ENCODE measurements around the gene IL22. TPM values are rescaled to one million over a fixed set of nuclear protein-coding genes. Genes with fewer than 3 reads are reported as not detected.
A peak's percentile ranks its signal among the peaks of the same experiment; 100 is the strongest.

IL22 gene
- total and polyA plus RNA-seq, 9 of the 15 experiments (the other 6 are each of a cell fraction or from before 2014, with no cell fraction given) = not detected

GRCh38 chr12:68200854-68201253, 52.5 kb downstream of the IL22 start (continued):
- TF ChIP-seq, protein P1, sequence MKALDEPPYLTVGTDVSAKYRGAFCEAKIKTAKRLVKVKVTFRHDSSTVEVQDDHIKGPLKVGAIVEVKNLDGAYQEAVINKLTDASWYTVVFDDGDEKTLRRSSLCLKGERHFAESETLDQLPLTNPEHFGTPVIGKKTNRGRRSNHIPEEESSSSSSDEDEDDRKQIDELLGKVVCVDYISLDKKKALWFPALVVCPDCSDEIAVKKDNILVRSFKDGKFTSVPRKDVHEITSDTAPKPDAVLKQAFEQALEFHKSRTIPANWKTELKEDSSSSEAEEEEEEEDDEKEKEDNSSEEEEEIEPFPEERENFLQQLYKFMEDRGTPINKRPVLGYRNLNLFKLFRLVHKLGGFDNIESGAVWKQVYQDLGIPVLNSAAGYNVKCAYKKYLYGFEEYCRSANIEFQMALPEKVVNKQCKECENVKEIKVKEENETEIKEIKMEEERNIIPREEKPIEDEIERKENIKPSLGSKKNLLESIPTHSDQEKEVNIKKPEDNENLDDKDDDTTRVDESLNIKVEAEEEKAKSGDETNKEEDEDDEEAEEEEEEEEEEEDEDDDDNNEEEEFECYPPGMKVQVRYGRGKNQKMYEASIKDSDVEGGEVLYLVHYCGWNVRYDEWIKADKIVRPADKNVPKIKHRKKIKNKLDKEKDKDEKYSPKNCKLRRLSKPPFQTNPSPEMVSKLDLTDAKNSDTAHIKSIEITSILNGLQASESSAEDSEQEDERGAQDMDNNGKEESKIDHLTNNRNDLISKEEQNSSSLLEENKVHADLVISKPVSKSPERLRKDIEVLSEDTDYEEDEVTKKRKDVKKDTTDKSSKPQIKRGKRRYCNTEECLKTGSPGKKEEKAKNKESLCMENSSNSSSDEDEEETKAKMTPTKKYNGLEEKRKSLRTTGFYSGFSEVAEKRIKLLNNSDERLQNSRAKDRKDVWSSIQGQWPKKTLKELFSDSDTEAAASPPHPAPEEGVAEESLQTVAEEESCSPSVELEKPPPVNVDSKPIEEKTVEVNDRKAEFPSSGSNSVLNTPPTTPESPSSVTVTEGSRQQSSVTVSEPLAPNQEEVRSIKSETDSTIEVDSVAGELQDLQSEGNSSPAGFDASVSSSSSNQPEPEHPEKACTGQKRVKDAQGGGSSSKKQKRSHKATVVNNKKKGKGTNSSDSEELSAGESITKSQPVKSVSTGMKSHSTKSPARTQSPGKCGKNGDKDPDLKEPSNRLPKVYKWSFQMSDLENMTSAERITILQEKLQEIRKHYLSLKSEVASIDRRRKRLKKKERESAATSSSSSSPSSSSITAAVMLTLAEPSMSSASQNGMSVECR (CRISPR knock-in tag; IDR thresholded peaks at IDR 0.05) = no peak
- TF ChIP-seq CXXC5 (CRISPR knock-in tag; IDR thresholded peaks at IDR 0.05) (no peak), NR2C2 (CRISPR knock-in tag; IDR thresholded peaks at IDR 0.05) (no peak), NR2C2 (tag; IDR thresholded peaks at IDR 0.05) (no peak), SMARCE1 (IDR thresholded peaks at IDR 0.05) (no peak), ZNF766 (CRISPR knock-in tag; conservative IDR thresholded peaks at IDR 0.05) (0 out of 2 replicates have a peak, but pooled peaks have one; percentile 23), NR2C1 (IDR thresholded peaks at IDR 0.05) (no peak), NR2C1 (tag; IDR thresholded peaks at IDR 0.05) (peak; percentile 44; the same call in 1 of the 2 replicates), MAZ (CRISPR knock-in tag; conservative IDR thresholded peaks at IDR 0.05 in 1 of 2, IDR thresholded peaks at IDR 0.05 in 1 of 2) (no peak), ZNF175 (CRISPR knock-in tag; IDR thresholded peaks at IDR 0.05; ENCODE audit: low read depth) (0 out of 2 replicates have a peak, but pooled peaks have one; percentile 24), PRMT5 (CRISPR knock-in tag; IDR thresholded peaks at IDR 0.05) (no peak), GABPB2 (CRISPR knock-in tag; conservative IDR thresholded peaks at IDR 0.05) (no peak), HBP1 (CRISPR knock-in tag; IDR thresholded peaks at IDR 0.05) (no peak), NR4A1 (CRISPR knock-in tag; IDR thresholded peaks at IDR 0.05) (no peak), NR4A1 (tag; IDR thresholded peaks at IDR 0.05) (peak; percentile 68; the same call in 1 of the 2 replicates), TRIM25 (IDR thresholded peaks at IDR 0.05; ENCODE audit: borderline replicate concordance) (no peak), DMBX1 (CRISPR knock-in tag; IDR thresholded peaks at IDR 0.05; ENCODE audit: borderline replicate concordance) (peak; percentile 90; the same call in 1 of the 2 replicates), CC2D1A (IDR thresholded peaks at IDR 0.05) (no peak), SOX6 (IDR thresholded peaks at IDR 0.05) (peak; percentile 36; the same call in 1 of the 2 replicates), PTTG1 (tag; IDR thresholded peaks at IDR 0.05; ENCODE audit: low read depth) (peak; percentile 70), ZNF263 (CRISPR knock-in tag; IDR thresholded peaks at IDR 0.05; ENCODE audit: borderline replicate concordance) (no peak), ZNF589 (CRISPR knock-in tag; IDR thresholded peaks at IDR 0.05; ENCODE audit: low read depth) (no peak)
